Common myeloid progenitor, CD34-positive (primary cell): ENCODE data around the gene ZNF438.

Source experiments
- CTCF ChIA-PET: fragments of 350-600 bp; sonication (Branson Sonifier 250); formaldehyde crosslinking; loops from one replicate; lab custom pipeline; 2021; ENCODE audit warnings: antibody characterized with exemption; lab: Charles Lee
- POLR2A ChIA-PET: fragments of 350-600 bp; sonication (Branson Sonifier 250); formaldehyde crosslinking; loops from one replicate; lab custom pipeline; 2021; ENCODE audit warnings: antibody characterized with exemption; lab: Charles Lee
- DNase-seq, 3 donors: peaks; one replicate each; pipeline versions ENCODE4 v3.0.0 to v3.0.0-alpha.2; 2013
- H3K27ac ChIP-seq, 2 experiments: 1 replicate in 1 of 2; 2 replicates in 1 of 2; pipeline ENCODE4 v1.7.0; 2013; ENCODE audit warnings: inconsistent platforms in 2 of 2, low read length in 2 of 2, mild to moderate bottlenecking in 2 of 2, low read depth in 1 of 2, moderate library complexity in 1 of 2; ENCODE audit not compliant: severe bottlenecking in 2 of 2, insufficient read depth in 1 of 2, poor library complexity in 1 of 2
- H3K27me3 ChIP-seq, 5 experiments: replicated peaks in 2 of 5; 1 replicate in 3 of 5; 2 replicates in 2 of 5; pipeline versions ENCODE4 v1.6.1 to v1.7.0; 2013; ENCODE audit warnings: low read length in 4 of 5, mild to moderate bottlenecking in 2 of 5, moderate library complexity in 2 of 5, inconsistent platforms in 1 of 5; ENCODE audit not compliant: insufficient read depth in 5 of 5, control insufficient read depth in 4 of 5
- H3K36me3 ChIP-seq, 4 experiments: 1 replicate in 2 of 4; 2 replicates in 2 of 4; pipeline versions ENCODE4 v1.6.1 to v1.7.0; 2013; ENCODE audit warnings: low read length in 3 of 4, control low read depth in 1 of 4, mild to moderate bottlenecking in 1 of 4; ENCODE audit not compliant: control insufficient read depth in 4 of 4, insufficient read depth in 4 of 4
- H3K4me1 ChIP-seq, 4 experiments: 1 replicate in 3 of 4; 2 replicates in 1 of 4; pipeline versions ENCODE4 v1.6.1 to v1.7.1; 2013; ENCODE audit warnings: low read length in 3 of 4, mild to moderate bottlenecking in 3 of 4, control low read depth in 1 of 4, inconsistent platforms in 1 of 4, moderate library complexity in 1 of 4; ENCODE audit not compliant: control insufficient read depth in 4 of 4, insufficient read depth in 4 of 4; ENCODE audit errors: control extremely low read depth in 1 of 4
- H3K4me3 ChIP-seq, 7 experiments: 1 replicate in 4 of 7; 2 replicates in 3 of 7; pipeline versions ENCODE4 v1.5.1 to v1.7.0; 2013; ENCODE audit warnings: mild to moderate bottlenecking in 7 of 7, low read length in 6 of 7, moderate library complexity in 6 of 7, inconsistent platforms in 2 of 7, low read depth in 2 of 7, control low read depth in 1 of 7; ENCODE audit not compliant: insufficient read depth in 4 of 7, control insufficient read depth in 1 of 7; ENCODE audit errors: extremely low read depth in 1 of 7
- H3K9me3 ChIP-seq, 5 experiments: 1 replicate in 4 of 5; 2 replicates in 1 of 5; pipeline versions ENCODE4 v1.6.1 to v1.7.1; 2013; ENCODE audit warnings: low read length in 4 of 5, mild to moderate bottlenecking in 2 of 5, inconsistent platforms in 1 of 5, low read depth in 1 of 5, moderate library complexity in 1 of 5; ENCODE audit not compliant: control insufficient read depth in 4 of 5, insufficient read depth in 2 of 5; ENCODE audit errors: control extremely low read depth in 1 of 5
- WGBS: methylation state at CpG from one replicate; pipeline ENCODE4 v1.1.5; 2013; ENCODE audit not compliant: insufficient coverage; 5-methylcytosine and 5-hydroxymethylcytosine counted together

ZNF438 gene

DNA sequence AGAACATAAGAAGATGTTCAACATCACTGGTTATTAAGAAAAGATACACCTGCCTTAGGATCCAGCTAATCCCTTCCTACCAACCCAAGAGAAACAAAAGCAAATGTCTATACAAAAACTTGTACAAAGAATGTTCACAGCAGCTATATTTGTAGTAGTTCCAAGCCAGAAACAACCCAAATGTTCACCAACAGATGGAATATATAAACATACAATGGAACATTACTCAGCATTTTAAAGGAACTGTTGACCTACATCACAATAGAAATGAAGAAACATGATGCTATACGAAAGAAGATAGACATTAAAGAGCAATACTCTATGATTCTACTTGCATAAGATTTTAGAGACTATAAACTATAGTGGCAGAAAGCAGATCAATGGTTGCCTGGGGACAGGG is 149.4 kb downstream of the ZNF438 start:
- Histone ChIP-seq H3K9me3 (peaks cover 0 to 4% (median 0%) of the 10 kb centered on the region in 5 experiments), H3K4me3 (no peak overlapping the region), H3K27ac (no peak overlapping the region), H3K27me3 (no peaks in the 10 kb centered on the region), H3K4me1 (peaks cover 0 to 4% (median 0%) of the 10 kb centered on the region in 4 experiments), H3K36me3 (no peaks in the 10 kb centered on the region)
- ChIA-PET CTCF (no interaction called here), POLR2A (no interaction called here)
- WGBS, result no CpG with 5 or more reads among the region's 1 CpG
- DNase-seq, result no peak

DNA sequence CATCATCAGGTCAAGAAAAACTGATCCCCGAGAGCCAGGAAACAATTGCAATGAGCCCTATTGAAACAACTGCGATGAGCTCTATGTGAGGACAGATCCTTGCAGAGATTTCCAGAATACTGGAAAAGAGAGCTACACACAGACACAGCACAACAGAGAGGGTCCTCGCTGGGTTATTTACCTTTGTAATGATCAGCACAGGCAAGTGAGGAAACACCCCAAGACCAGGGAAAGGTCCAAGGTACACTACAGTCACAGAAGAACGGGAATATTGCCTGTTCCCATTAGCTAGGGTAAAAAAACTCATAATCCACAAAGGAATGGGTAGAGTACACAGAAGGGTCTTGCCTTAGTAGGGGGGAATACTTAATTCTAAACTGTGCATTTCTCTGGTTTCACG is 152.7 kb downstream of the ZNF438 start:
- peaks cover 0 to 4% (median 0%) of the 10 kb centered on the region in 4 experiments for H3K4me1 ChIP-seq
- peaks cover 0 to 2% (median 0%) of the 10 kb centered on the region in 5 experiments for H3K9me3 ChIP-seq
- ChIA-PET CTCF (no interaction called here), POLR2A (no interaction called here)
- no peaks in the 10 kb centered on the region for H3K36me3 ChIP-seq
- H3K4me3 ChIP-seq, result no peak overlapping the region
- DNase-seq, result no peak
- 98% methylated on average over 4 of the region's 5 CpGs for WGBS
- H3K27me3 ChIP-seq, result no peaks in the 10 kb centered on the region
- no peak overlapping the region for H3K27ac ChIP-seq

DNA sequence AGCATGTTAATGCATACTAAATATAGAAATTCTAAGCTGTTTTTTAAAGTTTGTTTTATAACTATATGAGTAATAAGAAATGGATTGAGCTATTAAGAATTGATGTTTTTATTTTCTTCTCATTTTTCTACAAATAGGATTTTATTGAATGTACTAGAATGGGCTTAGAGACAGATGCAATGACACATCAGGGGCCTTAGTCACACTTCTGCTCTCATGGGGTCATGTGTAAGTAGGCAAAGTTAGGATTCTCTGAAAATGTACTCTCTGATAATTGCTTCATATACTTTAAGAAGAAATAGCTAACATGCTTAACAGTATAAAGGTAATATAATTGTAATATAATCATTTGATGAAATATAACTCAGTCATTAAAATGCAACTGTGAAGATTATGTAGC is 154.6 kb downstream of the ZNF438 start:
- no peak for DNase-seq
- Histone ChIP-seq H3K36me3 (no peaks in the 10 kb centered on the region), H3K27ac (no peak overlapping the region), H3K9me3 (peaks cover 0 to 2% (median 0%) of the 10 kb centered on the region in 5 experiments), H3K4me3 (no peak overlapping the region), H3K4me1 (no peaks in the 10 kb centered on the region), H3K27me3 (no peaks in the 10 kb centered on the region)
- ChIA-PET POLR2A (no interaction called here), CTCF (no interaction called here)

DNA sequence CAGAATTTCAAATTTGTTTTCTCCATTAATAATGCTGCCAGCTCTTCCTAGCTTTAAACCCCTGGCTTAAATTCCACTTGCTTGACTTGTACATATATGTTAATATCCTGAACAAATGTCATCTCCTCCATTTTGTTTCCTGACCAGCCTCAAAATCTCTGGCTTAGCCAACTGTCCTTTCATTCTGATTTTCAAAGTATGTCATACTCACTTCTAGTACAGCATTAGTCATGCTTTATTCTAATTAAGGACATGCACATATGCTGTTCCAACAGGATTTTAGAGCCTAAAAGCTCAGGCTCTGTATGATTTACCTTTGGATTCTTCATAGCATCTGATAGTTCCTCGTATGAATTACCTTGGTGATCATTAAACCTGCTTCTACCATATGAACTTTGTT is 158.3 kb downstream of the ZNF438 start:
- ChIA-PET POLR2A (no interaction called here), CTCF (no interaction called here)
- Histone ChIP-seq H3K4me3 (no peak overlapping the region), H3K9me3 (peaks cover 0 to 2% (median 0%) of the 10 kb centered on the region in 5 experiments), H3K36me3 (no peaks in the 10 kb centered on the region), H3K4me1 (no peaks in the 10 kb centered on the region), H3K27me3 (no peaks in the 10 kb centered on the region), H3K27ac (no peak overlapping the region)
- WGBS, result 100% methylated on average over 1 of the region's 1 CpG
- no peak for DNase-seq

DNA sequence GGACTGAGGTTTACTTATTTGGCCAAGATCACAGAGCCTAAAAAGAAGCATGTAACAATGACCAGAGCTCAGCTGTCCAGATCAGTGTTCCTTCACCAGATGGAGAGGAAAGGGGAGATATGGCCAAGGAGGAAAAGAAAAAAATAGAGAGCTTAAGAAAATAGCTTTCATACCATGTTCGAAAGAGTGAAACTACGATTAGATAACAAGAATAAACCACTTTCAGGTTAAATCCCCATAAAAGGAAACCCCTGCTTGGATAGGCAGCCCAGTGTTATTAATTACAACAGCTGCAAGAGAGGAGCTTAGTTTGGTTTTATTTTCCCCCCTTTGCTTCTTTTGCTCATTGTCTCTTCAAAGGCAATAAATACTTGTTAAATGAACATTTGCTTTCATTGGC is 160.8 kb downstream of the ZNF438 start:
- H3K36me3 ChIP-seq, result no peaks in the 10 kb centered on the region
- ChIA-PET CTCF (interaction anchor here (0.7 kb wide), 1 partner anchor 9 kb away, joined by 3 read pairs; no protein-coding TSS in a partner anchor), POLR2A (interaction anchor here (0.7 kb wide), 1 partner anchor 26 kb away, joined by 3 read pairs; no protein-coding TSS in a partner anchor)
- no peak for DNase-seq
- no peak overlapping the region for H3K4me3 ChIP-seq
- H3K4me1 ChIP-seq, result no peaks in the 10 kb centered on the region
- H3K27ac ChIP-seq, result no peak overlapping the region
- H3K9me3 ChIP-seq, result no peaks in the 10 kb centered on the region
- no CpG with 5 or more reads among the region's 2 CpGs for WGBS
- H3K27me3 ChIP-seq, result no peaks in the 10 kb centered on the region

DNA sequence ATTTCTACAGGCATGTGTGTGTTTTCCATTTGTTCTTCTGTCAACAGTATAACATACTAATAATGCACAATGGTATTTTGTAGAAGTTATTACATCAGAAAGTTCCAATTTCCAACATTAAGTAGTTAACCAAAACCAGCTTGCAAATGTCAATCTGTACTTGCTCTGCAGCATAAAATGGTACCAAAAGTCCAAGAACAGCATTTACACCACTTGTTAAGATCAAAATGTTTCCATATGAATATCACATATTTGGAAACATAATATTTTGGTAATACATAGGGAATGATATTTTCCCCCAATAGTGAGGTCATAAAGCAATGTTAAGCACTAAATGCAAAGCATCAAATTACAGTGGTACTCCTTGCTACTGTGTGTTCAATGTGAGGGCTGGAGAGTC is 162.1 kb downstream of the ZNF438 start:
- POLR2A ChIA-PET, result no interaction called here
- no peak for DNase-seq
- Histone ChIP-seq H3K27me3 (no peaks in the 10 kb centered on the region), H3K4me3 (no peak overlapping the region), H3K36me3 (no peaks in the 10 kb centered on the region), H3K4me1 (peaks cover 0 to 2% (median 0%) of the 10 kb centered on the region in 4 experiments), H3K9me3 (no peaks in the 10 kb centered on the region), H3K27ac (no peak overlapping the region)
- CTCF ChIA-PET, result no interaction called here

DNA sequence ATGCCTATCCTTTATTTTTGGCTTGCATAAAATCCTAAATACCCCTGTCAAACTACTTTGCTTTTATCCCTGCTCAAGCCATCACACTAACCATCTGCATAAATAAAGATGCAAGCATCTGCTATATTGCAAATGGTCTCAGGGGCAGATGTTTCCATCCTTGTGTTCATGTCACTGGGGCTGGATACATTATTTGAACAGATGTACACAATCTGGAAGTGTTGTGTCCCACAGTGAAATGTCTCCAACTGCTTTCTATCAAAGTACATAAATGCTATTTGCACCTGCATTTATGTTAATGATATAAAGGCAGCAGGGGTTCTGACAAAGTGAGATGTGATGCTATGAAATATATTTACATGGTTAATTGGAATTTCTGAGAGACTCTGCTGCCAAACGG is 163.1 kb downstream of the ZNF438 start:
- Histone ChIP-seq H3K36me3 (no peaks in the 10 kb centered on the region), H3K4me1 (peaks cover 0 to 2% (median 0%) of the 10 kb centered on the region in 4 experiments), H3K4me3 (no peak overlapping the region), H3K9me3 (no peaks in the 10 kb centered on the region), H3K27me3 (no peaks in the 10 kb centered on the region), H3K27ac (no peak overlapping the region)
- ChIA-PET CTCF (no interaction called here), POLR2A (no interaction called here)
- no CpG with 5 or more reads among the region's 1 CpG for WGBS
- DNase-seq, result no peak
